Peyer's patch (tissue), 4 donors: ENCODE measurements around the gene AAR2. TPM values are rescaled to one million over a fixed set of nuclear protein-coding genes. Genes with fewer than 3 reads are reported as not detected.

ENCODE experiments used
- DNase-seq, 3 donors: peaks; one replicate each; pipeline ENCODE4 v3.0.0-alpha.2; 2017 to 2019
- H3K27ac ChIP-seq, 4 donors: fragments of 200-600 bp; sonication (generic); one replicate each; pipeline ENCODE4 v1.5.1; 2016 to 2019
- H3K27me3 ChIP-seq, 2 donors: fragments of 200-600 bp; sonication (generic); one replicate each; pipeline ENCODE4 v1.5.1; 2019
- H3K36me3 ChIP-seq, 3 donors: fragments of 200-600 bp; sonication (generic); one replicate each; pipeline ENCODE4 v1.5.1; 2016 to 2019
- H3K4me1 ChIP-seq, 4 donors: fragments of 200-600 bp; sonication (generic); one replicate each; pipeline ENCODE4 v1.5.1; 2016 to 2019
- H3K4me3 ChIP-seq, 4 donors: fragments of 200-600 bp; sonication (generic); 1 replicate in 3 of 4; 2 replicates in 1 of 4; pipeline ENCODE4 v1.5.1; 2016 to 2019; ENCODE audit warnings: mild to moderate bottlenecking in 1 of 4
- H3K9me3 ChIP-seq, 4 donors: fragments of 200-600 bp; sonication (generic); one replicate each; pipeline ENCODE4 v1.5.1; 2016 to 2019; ENCODE audit warnings: mild to moderate bottlenecking in 1 of 4
- POLR2A ChIP-seq, 2 donors: fragments of 450-650 bp; IDR thresholded peaks; one replicate each; pipeline ENCODE4 v1.5.1; 2017; ENCODE audit warnings: antibody characterized with exemption in 2 of 2, mild to moderate bottlenecking in 2 of 2, moderate library complexity in 2 of 2
- total RNA-seq, 4 donors: library from RNA; depleted of rRNA; stranded (reverse); fragments of >200 nt; gene quantifications; one replicate each; pipeline ENCODE4 v1.1.0, GENCODE V29; 2016
- TF ChIP-seq, protein P1 (sequence below), 6 experiments: fragments of 450-650 bp in 4 of 6; fragments of 200-600 bp in 2 of 6; sonication (generic) in 1 of 6; IDR thresholded peaks; one replicate each; pipeline ENCODE4 v1.5.1; 2017 to 2019; ENCODE audit warnings: antibody characterized with exemption in 6 of 6, mild to moderate bottlenecking in 3 of 6, moderate library complexity in 1 of 6

AAR2 gene
- total RNA-seq, 4 donors from 2014 or later, result 17.3 to 30.3 (median 29.5) TPM

DNA sequence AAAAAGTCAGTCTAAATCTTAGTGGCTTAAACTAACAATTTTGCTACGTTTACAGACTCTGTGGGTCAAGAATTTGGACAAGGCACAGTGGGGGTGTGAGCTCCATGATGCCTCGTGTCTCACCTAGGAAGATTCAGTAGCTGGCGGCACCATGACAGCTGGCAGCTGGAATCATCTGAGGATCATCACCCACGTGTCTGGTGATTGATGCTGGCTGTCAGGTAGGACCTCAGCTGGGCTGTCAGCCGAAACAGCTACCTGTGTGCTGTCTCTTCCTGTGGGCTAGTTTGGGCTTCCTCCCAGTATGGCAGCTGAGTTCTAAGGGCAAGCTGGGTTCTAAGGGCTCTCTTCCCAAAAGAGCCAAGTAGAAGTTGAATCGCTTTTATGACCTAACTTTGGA lies 43.5 kb downstream of the AAR2 start:
- H3K4me1 ChIP-seq, result no peaks in the 10 kb centered on the region
- no peaks in the 10 kb centered on the region for H3K27me3 ChIP-seq
- H3K4me3 ChIP-seq, result no peak overlapping the region
- no peak overlapping the region for H3K27ac ChIP-seq
- DNase-seq, result no peak
- no peaks in the 10 kb centered on the region for H3K36me3 ChIP-seq
- no peaks in the 10 kb centered on the region for H3K9me3 ChIP-seq
- TF ChIP-seq POLR2A (IDR thresholded peaks at IDR 0.05), result no peak

DNA sequence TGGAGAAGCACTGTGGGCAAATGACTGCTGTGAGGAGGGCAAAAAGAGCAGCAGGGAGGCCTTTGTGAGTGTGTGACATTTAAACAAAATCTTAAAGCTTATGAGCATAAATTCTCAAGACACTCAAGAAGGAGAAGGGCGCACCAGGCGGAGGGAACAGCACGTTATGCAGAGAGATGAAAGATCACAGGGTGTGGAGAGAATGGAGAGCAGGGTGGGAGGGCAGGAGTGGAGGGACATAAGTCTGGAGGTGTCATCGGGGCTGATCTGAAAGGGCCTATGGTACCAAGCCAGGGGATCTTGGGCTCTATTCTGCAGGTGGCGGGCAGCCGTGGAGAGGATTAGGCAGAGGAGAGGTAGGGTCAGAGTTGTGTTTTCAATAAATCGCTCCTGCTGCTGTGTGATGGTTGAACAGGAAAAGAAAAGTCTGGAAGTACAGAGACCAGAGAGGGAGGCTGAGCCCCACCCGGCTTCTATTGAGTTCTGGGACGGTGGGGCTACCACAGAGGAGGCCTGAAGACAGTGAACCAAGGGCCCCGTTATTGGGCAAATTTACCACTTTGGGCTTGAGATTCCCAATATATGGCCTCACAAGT lies 45.6 kb downstream of the AAR2 start:
- TF ChIP-seq, protein P1, sequence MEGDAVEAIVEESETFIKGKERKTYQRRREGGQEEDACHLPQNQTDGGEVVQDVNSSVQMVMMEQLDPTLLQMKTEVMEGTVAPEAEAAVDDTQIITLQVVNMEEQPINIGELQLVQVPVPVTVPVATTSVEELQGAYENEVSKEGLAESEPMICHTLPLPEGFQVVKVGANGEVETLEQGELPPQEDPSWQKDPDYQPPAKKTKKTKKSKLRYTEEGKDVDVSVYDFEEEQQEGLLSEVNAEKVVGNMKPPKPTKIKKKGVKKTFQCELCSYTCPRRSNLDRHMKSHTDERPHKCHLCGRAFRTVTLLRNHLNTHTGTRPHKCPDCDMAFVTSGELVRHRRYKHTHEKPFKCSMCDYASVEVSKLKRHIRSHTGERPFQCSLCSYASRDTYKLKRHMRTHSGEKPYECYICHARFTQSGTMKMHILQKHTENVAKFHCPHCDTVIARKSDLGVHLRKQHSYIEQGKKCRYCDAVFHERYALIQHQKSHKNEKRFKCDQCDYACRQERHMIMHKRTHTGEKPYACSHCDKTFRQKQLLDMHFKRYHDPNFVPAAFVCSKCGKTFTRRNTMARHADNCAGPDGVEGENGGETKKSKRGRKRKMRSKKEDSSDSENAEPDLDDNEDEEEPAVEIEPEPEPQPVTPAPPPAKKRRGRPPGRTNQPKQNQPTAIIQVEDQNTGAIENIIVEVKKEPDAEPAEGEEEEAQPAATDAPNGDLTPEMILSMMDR (IDR thresholded peaks at IDR 0.05), result no peak
- no peak for TF ChIP-seq POLR2A (IDR thresholded peaks at IDR 0.05)
- Histone ChIP-seq H3K4me3 (no peak overlapping the region), H3K4me1 (no peaks in the 10 kb centered on the region), H3K27ac (no peak overlapping the region), H3K36me3 (no peaks in the 10 kb centered on the region), H3K27me3 (no peaks in the 10 kb centered on the region), H3K9me3 (no peaks in the 10 kb centered on the region)
- DNase-seq, result no peak

DNA sequence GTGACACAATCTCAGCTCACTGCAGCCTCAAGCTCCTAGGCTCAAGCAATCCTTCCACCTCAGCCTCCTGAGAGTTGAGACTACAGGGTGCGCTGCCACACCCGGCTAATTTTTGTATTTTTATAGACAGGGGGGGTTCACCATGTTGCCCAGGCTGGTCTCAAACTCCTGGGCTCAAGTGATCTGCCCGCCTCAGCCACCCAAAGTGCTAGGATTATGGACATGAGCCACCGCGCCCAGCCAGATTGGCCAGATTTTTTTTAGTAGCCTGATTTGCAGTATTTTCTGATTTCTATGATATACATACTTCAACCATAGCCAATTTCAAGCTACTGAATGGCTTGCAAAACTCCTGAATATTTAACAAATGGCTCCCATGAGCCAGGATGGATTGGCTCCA lies 48.5 kb downstream of the AAR2 start:
- no peak for DNase-seq
- H3K36me3 ChIP-seq, result no peaks in the 10 kb centered on the region
- no peak overlapping the region for H3K4me3 ChIP-seq

DNA sequence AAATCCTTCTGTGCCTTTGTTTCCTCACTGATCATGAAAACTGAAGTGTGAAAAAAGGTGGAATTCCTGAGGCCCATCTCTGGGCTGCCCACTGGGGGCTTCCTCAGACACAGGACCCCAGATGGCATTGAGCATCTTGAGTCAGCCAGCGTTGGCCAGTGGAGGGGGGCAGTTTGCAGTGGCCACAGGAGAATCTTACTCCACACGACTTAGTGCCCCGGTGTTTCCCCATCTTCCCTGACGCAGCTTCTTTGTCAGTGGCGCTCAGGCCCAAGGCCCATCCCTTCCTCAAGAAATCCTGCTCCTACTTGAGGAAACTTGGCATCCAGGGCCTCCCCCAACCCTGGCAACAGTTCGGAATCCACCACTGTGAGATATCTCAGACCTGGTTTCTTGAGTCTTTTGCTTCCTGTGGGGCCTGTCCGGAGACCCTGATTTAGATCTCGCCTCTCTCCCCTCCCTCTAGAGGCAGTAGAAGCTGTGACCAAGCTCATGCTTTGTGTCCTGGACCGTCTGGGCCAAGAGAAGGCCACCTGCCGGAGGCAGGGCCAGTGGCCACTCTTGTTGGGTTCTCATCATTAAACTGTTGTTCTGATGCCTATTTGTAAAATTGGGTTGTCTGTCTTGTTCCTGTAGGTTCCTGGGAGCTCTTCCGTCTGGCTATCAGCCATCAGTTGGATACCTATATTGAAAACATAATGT lies 49.6 kb downstream of the AAR2 start:
- TF ChIP-seq, protein P1 (IDR thresholded peaks at IDR 0.05), result no peak
- TF ChIP-seq POLR2A (IDR thresholded peaks at IDR 0.05), result no peak
- DNase-seq, result no peak
- Histone ChIP-seq H3K27me3 (no peaks in the 10 kb centered on the region), H3K36me3 (no peaks in the 10 kb centered on the region), H3K4me3 (no peak overlapping the region), H3K4me1 (no peaks in the 10 kb centered on the region), H3K27ac (no peak overlapping the region), H3K9me3 (no peaks in the 10 kb centered on the region)

More for the DNA sequence above, 48.5 kb downstream of the AAR2 start:
- Histone ChIP-seq H3K9me3 (no peaks in the 10 kb centered on the region), H3K4me1 (no peaks in the 10 kb centered on the region), H3K27ac (no peak overlapping the region), H3K27me3 (no peaks in the 10 kb centered on the region)
- no peak for TF ChIP-seq POLR2A (IDR thresholded peaks at IDR 0.05)
- TF ChIP-seq, protein P1 (IDR thresholded peaks at IDR 0.05), result no peak

DNA sequence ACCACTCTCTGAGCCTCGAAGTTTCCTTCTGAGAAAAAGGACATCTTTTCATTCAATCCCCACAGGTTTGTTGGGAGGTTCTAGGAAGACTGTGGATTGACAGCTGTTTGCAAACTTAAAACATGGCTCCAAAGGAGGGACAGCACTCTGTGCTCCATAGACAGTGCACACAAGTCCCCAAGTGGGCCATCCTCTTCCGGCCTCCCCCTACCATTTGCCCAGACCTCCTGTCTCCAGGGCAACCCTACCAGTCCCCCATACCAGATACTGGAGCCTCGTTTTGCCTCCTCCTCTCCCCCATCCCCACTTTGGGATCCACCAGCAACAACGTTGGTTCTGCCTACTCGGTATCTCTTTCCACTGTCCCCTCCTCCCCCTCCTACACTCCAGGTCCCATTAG lies 61.4 kb downstream of the AAR2 start:
- no peaks in the 10 kb centered on the region for H3K4me1 ChIP-seq
- no peaks in the 10 kb centered on the region for H3K36me3 ChIP-seq
- no peak for DNase-seq
- no peak overlapping the region for H3K27ac ChIP-seq
- H3K9me3 ChIP-seq, result no peaks in the 10 kb centered on the region
- no peaks in the 10 kb centered on the region for H3K27me3 ChIP-seq
- H3K4me3 ChIP-seq, result no peak overlapping the region
- TF ChIP-seq, protein P1 (IDR thresholded peaks at IDR 0.05), result no peak
- TF ChIP-seq POLR2A (IDR thresholded peaks at IDR 0.05), result no peak

DNA sequence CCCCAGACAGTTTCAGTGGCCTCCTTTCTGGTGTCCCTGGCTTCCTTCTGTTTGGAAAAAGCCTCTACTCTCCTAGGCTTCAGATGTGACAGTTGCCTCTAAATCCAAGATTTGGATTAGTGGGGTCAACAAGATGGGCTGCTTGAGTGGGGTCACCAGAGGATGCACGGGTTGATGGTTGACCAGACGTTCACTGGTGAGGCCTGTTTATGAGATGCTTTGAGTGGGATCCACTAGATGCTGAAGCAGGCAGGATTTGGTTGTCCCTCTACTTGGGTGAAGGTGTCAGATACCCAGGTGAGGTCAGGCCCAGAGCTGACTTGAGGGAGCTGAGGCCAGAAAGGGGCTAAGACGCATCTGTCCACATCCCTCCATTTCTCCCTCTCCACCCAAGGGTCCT lies 61.8 kb downstream of the AAR2 start:
- Histone ChIP-seq H3K27me3 (no peaks in the 10 kb centered on the region), H3K9me3 (no peaks in the 10 kb centered on the region), H3K4me1 (no peaks in the 10 kb centered on the region), H3K27ac (no peak overlapping the region), H3K36me3 (no peaks in the 10 kb centered on the region), H3K4me3 (no peak overlapping the region)
- TF ChIP-seq, protein P1 (IDR thresholded peaks at IDR 0.05), result no peak
- DNase-seq, result no peak
